ENCODE results near the gene RPN1.

DNA sequence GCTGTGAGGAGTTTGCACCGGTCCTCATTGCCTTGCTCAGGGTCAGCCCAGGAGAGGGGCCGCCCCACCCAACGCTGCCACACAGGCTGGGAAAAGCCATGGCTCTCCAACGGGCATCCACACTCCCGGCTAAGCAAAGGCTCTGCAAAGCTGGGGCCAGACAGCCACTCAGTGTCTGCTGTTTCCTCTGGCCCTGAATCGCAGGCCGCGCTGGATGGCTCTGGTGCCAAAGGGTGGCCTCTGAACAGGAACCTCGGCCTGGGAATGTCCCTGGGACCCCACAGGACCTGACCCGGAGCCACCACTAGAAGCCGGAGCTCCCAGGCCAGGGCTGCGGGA is 42.9 kb downstream of the RPN1 start:
- TF ChIP-seq, protein P1, sequence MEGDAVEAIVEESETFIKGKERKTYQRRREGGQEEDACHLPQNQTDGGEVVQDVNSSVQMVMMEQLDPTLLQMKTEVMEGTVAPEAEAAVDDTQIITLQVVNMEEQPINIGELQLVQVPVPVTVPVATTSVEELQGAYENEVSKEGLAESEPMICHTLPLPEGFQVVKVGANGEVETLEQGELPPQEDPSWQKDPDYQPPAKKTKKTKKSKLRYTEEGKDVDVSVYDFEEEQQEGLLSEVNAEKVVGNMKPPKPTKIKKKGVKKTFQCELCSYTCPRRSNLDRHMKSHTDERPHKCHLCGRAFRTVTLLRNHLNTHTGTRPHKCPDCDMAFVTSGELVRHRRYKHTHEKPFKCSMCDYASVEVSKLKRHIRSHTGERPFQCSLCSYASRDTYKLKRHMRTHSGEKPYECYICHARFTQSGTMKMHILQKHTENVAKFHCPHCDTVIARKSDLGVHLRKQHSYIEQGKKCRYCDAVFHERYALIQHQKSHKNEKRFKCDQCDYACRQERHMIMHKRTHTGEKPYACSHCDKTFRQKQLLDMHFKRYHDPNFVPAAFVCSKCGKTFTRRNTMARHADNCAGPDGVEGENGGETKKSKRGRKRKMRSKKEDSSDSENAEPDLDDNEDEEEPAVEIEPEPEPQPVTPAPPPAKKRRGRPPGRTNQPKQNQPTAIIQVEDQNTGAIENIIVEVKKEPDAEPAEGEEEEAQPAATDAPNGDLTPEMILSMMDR (IDR thresholded peaks at IDR 0.05; ENCODE audit: borderline replicate concordance, extremely low read depth, low read length, poor library complexity, severe bottlenecking): no peak
- no peak for TF ChIP-seq EZH2 (IDR thresholded peaks at IDR 0.05; ENCODE audit: borderline replicate concordance, low read depth, low read length, severe bottlenecking)

Data from DND-41 (cell line).